Activated naive CD8-positive, alpha-beta T cell treated with anti-CD3 and anti-CD28 coated beads, Interleukin-2, amount 50 U/mL, for 24 hours (primary cell): ENCODE measurements around the gene COLQ.

Source experiments
- ATAC-seq: fragments of 150-1000 bp; cut with Tn5 transposase; one replicate; pipeline ENCODE4 v1.10.0; 2021
- DNase-seq: peaks from one replicate; pipeline ENCODE4 v3.0.0; 2021
- H3K27ac Mint-ChIP-seq: one replicate; pipeline ENCODE4 v1.8.0; 2021; ENCODE audit warnings: mild to moderate bottlenecking, mixed read lengths
- H3K27me3 Mint-ChIP-seq: one replicate; pipeline ENCODE4 v1.8.0; 2021; ENCODE audit warnings: mixed read lengths
- H3K36me3 Mint-ChIP-seq: one replicate; pipeline ENCODE4 v1.8.0; 2021; ENCODE audit warnings: low read depth, mixed read lengths
- H3K4me1 Mint-ChIP-seq: one replicate; pipeline ENCODE4 v1.8.0; 2021; ENCODE audit warnings: mixed read lengths
- H3K4me3 Mint-ChIP-seq: one replicate; pipeline ENCODE4 v1.8.0; 2021; ENCODE audit warnings: mild to moderate bottlenecking, moderate library complexity, mixed read lengths
- H3K9me3 Mint-ChIP-seq: one replicate; pipeline ENCODE4 v1.8.0; 2021; ENCODE audit warnings: mixed read lengths

The COLQ gene

GRCh38 chr3:15450438-15451215 lies 70.9 kb downstream of the COLQ start:
- Mint-ChIP-seq H3K4me3 (no peak overlapping the region), H3K36me3 (peaks cover 5% of the 10 kb centered on the region), H3K27me3 (no peaks in the 10 kb centered on the region), H3K27ac (no peak overlapping the region), H3K4me1 (no peaks in the 10 kb centered on the region), H3K9me3 (no peaks in the 10 kb centered on the region)
- ATAC-seq (no peak), DNase-seq (no peak)

GRCh38 chr3:15449489-15450224 lies 71.8 kb downstream of the COLQ start:
- no peak overlapping the region for H3K27ac Mint-ChIP-seq
- no peak for DNase-seq
- H3K4me3 Mint-ChIP-seq, result no peak overlapping the region
- no peak for ATAC-seq
- no peaks in the 10 kb centered on the region for H3K9me3 Mint-ChIP-seq
- no peaks in the 10 kb centered on the region for H3K27me3 Mint-ChIP-seq
- no peaks in the 10 kb centered on the region for H3K4me1 Mint-ChIP-seq
- peaks cover 5% of the 10 kb centered on the region for H3K36me3 Mint-ChIP-seq

GRCh38 chr3:15443826-15444524 lies 77.5 kb downstream of the COLQ start:
- Mint-ChIP-seq H3K36me3 (peaks cover 37% of the 10 kb centered on the region), H3K27me3 (no peaks in the 10 kb centered on the region), H3K4me1 (peaks cover 18% of the 10 kb centered on the region), H3K9me3 (no peaks in the 10 kb centered on the region), H3K4me3 (no peak overlapping the region), H3K27ac (no peak overlapping the region)
- ATAC-seq, result no peak
- no peak for DNase-seq

- ATAC-seq, result no peak
- H3K36me3 Mint-ChIP-seq, result peaks cover 59% of the 10 kb centered on the region
Observed at GRCh38 chr3:15440891-15441290, 80.6 kb downstream of the COLQ start.

GRCh38 chr3:15439476-15439875 lies 82.0 kb downstream of the COLQ start:
- H3K9me3 Mint-ChIP-seq, result no peaks in the 10 kb centered on the region
- H3K4me3 Mint-ChIP-seq, result no peak overlapping the region
- no peaks in the 10 kb centered on the region for H3K27me3 Mint-ChIP-seq
- ATAC-seq (no peak), DNase-seq (no peak)
- no peak overlapping the region for H3K27ac Mint-ChIP-seq
- H3K36me3 Mint-ChIP-seq, result peaks cover 64% of the 10 kb centered on the region
- H3K4me1 Mint-ChIP-seq, result peaks cover 21% of the 10 kb centered on the region

More at GRCh38 chr3:15440891-15441290, 80.6 kb downstream of the COLQ start:
- Mint-ChIP-seq H3K4me1 (peaks cover 21% of the 10 kb centered on the region), H3K27ac (peak overlapping the region; percentile 52), H3K4me3 (no peak overlapping the region), H3K27me3 (no peaks in the 10 kb centered on the region), H3K9me3 (no peaks in the 10 kb centered on the region)
- DNase-seq, result no peak

- Mint-ChIP-seq H3K9me3 (no peaks in the 10 kb centered on the region), H3K4me3 (no peak overlapping the region), H3K27me3 (no peaks in the 10 kb centered on the region), H3K27ac (peak overlapping the region; percentile 36), H3K4me1 (peaks cover 21% of the 10 kb centered on the region), H3K36me3 (peaks cover 68% of the 10 kb centered on the region)
- ATAC-seq (no peak), DNase-seq (no peak)
Observed at GRCh38 chr3:15438983-15439382, 82.5 kb downstream of the COLQ start.

- DNase-seq, result no peak
- Mint-ChIP-seq H3K27me3 (no peaks in the 10 kb centered on the region), H3K4me3 (no peak overlapping the region), H3K4me1 (peaks cover 19% of the 10 kb centered on the region), H3K36me3 (peaks cover 72% of the 10 kb centered on the region), H3K27ac (no peak overlapping the region), H3K9me3 (no peaks in the 10 kb centered on the region)
- no peak for ATAC-seq
Observed at GRCh38 chr3:15436246-15436645, 85.3 kb downstream of the COLQ start.

GRCh38 chr3:15434756-15435155 lies 86.8 kb downstream of the COLQ start:
- Mint-ChIP-seq H3K27ac (no peak overlapping the region), H3K36me3 (peaks cover 63% of the 10 kb centered on the region), H3K9me3 (no peaks in the 10 kb centered on the region), H3K27me3 (no peaks in the 10 kb centered on the region), H3K4me1 (peaks cover 20% of the 10 kb centered on the region), H3K4me3 (no peak overlapping the region)
- ATAC-seq (no peak), DNase-seq (no peak)

GRCh38 chr3:15433531-15433930 lies 88.0 kb downstream of the COLQ start:
- no peaks in the 10 kb centered on the region for H3K9me3 Mint-ChIP-seq
- peaks cover 22% of the 10 kb centered on the region for H3K4me1 Mint-ChIP-seq
- no peak for DNase-seq
- H3K36me3 Mint-ChIP-seq, result peaks cover 55% of the 10 kb centered on the region
- ATAC-seq, result no peak
- H3K27me3 Mint-ChIP-seq, result no peaks in the 10 kb centered on the region
- H3K27ac Mint-ChIP-seq, result no peak overlapping the region
- H3K4me3 Mint-ChIP-seq, result no peak overlapping the region

GRCh38 chr3:15431256-15431837 lies 90.2 kb downstream of the COLQ start:
- Mint-ChIP-seq H3K4me1 (peaks cover 31% of the 10 kb centered on the region), H3K4me3 (no peak overlapping the region), H3K9me3 (no peaks in the 10 kb centered on the region), H3K36me3 (peaks cover 43% of the 10 kb centered on the region), H3K27ac (no peak overlapping the region), H3K27me3 (no peaks in the 10 kb centered on the region)
- no peak for DNase-seq
- ATAC-seq, result no peak

GRCh38 chr3:15430624-15431023 lies 90.9 kb downstream of the COLQ start:
- DNase-seq (no peak), ATAC-seq (no peak)
- Mint-ChIP-seq H3K4me3 (no peak overlapping the region), H3K4me1 (peaks cover 39% of the 10 kb centered on the region), H3K27ac (no peak overlapping the region), H3K9me3 (no peaks in the 10 kb centered on the region), H3K36me3 (peaks cover 41% of the 10 kb centered on the region), H3K27me3 (no peaks in the 10 kb centered on the region)

- H3K27me3 Mint-ChIP-seq, result no peaks in the 10 kb centered on the region
- no peak for ATAC-seq
- H3K9me3 Mint-ChIP-seq, result no peaks in the 10 kb centered on the region
- H3K36me3 Mint-ChIP-seq, result peaks cover 38% of the 10 kb centered on the region
- H3K4me1 Mint-ChIP-seq, result peaks cover 46% of the 10 kb centered on the region
- DNase-seq, result no peak
- peak overlapping the region; percentile 98 for H3K27ac Mint-ChIP-seq
- peak overlapping the region; percentile 88 for H3K4me3 Mint-ChIP-seq
Observed at GRCh38 chr3:15429080-15429479, 92.4 kb downstream of the COLQ start.

GRCh38 chr3:15428539-15428938 lies 93.0 kb downstream of the COLQ start:
- peaks cover 36% of the 10 kb centered on the region for H3K36me3 Mint-ChIP-seq
- H3K9me3 Mint-ChIP-seq, result no peaks in the 10 kb centered on the region
- H3K4me3 Mint-ChIP-seq, result peak overlapping the region; percentile 88
- H3K27me3 Mint-ChIP-seq, result no peaks in the 10 kb centered on the region
- peak; percentile 17 for DNase-seq
- peak; percentile 71 for ATAC-seq
- H3K4me1 Mint-ChIP-seq, result peaks cover 46% of the 10 kb centered on the region
- H3K27ac Mint-ChIP-seq, result peak overlapping the region; percentile 98

GRCh38 chr3:15427981-15428380 lies 93.5 kb downstream of the COLQ start:
- Mint-ChIP-seq H3K27me3 (no peaks in the 10 kb centered on the region), H3K4me1 (peaks cover 46% of the 10 kb centered on the region), H3K9me3 (no peaks in the 10 kb centered on the region), H3K36me3 (peaks cover 31% of the 10 kb centered on the region), H3K4me3 (peak overlapping the region; percentile 88), H3K27ac (peak overlapping the region; percentile 98)
- DNase-seq (no peak), ATAC-seq (no peak)
